Cardiac fibroblast (primary cell): ENCODE measurements around the gene CARD9.

Experiments used
- DNase-seq, 2 donors: peaks; one replicate each; pipeline versions ENCODE4 v3.0.0 to v3.0.0-alpha.2; 2010; ENCODE audit warnings: low read depth in 2 of 2
- H3K4me3 ChIP-seq, 2 donors: replicated peaks in 1 of 2; 1 replicate in 1 of 2; 2 replicates in 1 of 2; pipeline ENCODE4 v1.5.1; 2011; ENCODE audit warnings: low read depth in 2 of 2, low read length in 2 of 2, mild to moderate bottlenecking in 2 of 2, moderate library complexity in 1 of 2
- CTCF ChIP-seq: IDR thresholded peaks from one replicate; pipeline ENCODE4 v1.5.1; 2011; ENCODE audit warnings: low read depth, mild to moderate bottlenecking, low read length, inconsistent platforms

Gene CARD9

GRCh38 chr9:136405481-136405880 is 32.0 kb upstream of the CARD9 start:
- H3K4me3 ChIP-seq = no peak overlapping the region
- no peak for TF ChIP-seq CTCF
- DNase-seq = no peak

- no peak overlapping the region for H3K4me3 ChIP-seq
- DNase-seq = no peak
- TF ChIP-seq CTCF = no peak
Measured at GRCh38 chr9:136404801-136405136, 31.3 kb upstream of the CARD9 start.

GRCh38 chr9:136403915-136404800 is 30.7 kb upstream of the CARD9 start:
- DNase-seq = no peak
- TF ChIP-seq CTCF = no peak
- no peak overlapping the region for H3K4me3 ChIP-seq

GRCh38 chr9:136403538-136403914 is 30.1 kb upstream of the CARD9 start:
- H3K4me3 ChIP-seq = no peak overlapping the region
- no peak for TF ChIP-seq CTCF
- DNase-seq = no peak

GRCh38 chr9:136402067-136402466 is 28.6 kb upstream of the CARD9 start:
- H3K4me3 ChIP-seq = no peak overlapping the region
- TF ChIP-seq CTCF = no peak
- no peak for DNase-seq

GRCh38 chr9:136401173-136401922 is 27.9 kb upstream of the CARD9 start:
- DNase-seq = no peak
- no peak overlapping the region for H3K4me3 ChIP-seq
- no peak for TF ChIP-seq CTCF
